T-cell (primary cell): ENCODE data around the gene MAP3K13. TPM values are rescaled to one million over a fixed set of nuclear protein-coding genes. Genes with fewer than 3 reads are reported as not detected.
"Not testable (repeated sequence)": the region's sequence is repeated elsewhere in the genome, so short reads cannot be mapped to it uniquely, and the experiment has no call there.

Source experiments
- ATAC-seq, 4 experiments: fragments of 200-7000 bp in 3 of 4; fragments of 150-1000 bp in 1 of 4; cut with Tn5 transposase; replicated peaks in 1 of 4; 1 replicate in 3 of 4; 2 replicates in 1 of 4; pipeline ENCODE4 v1.10.0; 2021; ENCODE audit warnings: moderate library complexity in 3 of 4, mild to moderate bottlenecking in 2 of 4, moderate number of reproducible peaks in 1 of 4
- CTCF ChIA-PET, 2 donors: fragments of 300-600 bp; sonication (Branson Sonifier 250); formaldehyde crosslinking; loops; one replicate each; lab custom pipeline; 2022; ENCODE audit warnings: antibody characterized with exemption in 2 of 2; lab: Charles Lee
- POLR2A ChIA-PET, 2 donors: fragments of 300-600 bp; sonication (Branson Sonifier 250); formaldehyde crosslinking; loops; one replicate each; lab custom pipeline; 2022; ENCODE audit warnings: antibody characterized with exemption in 2 of 2; lab: Charles Lee
- DNase-seq, 35 experiments: peaks; one replicate each; pipeline versions ENCODE4 v3.0.0 to v3.0.0-alpha.2; 2013 to 2023
- H3K27ac ChIP-seq: one replicate; pipeline ENCODE4 v1.5.1; 2013; ENCODE audit warnings: low read length
- H3K27me3 ChIP-seq, 2 experiments: replicated peaks in 1 of 2; 1 replicate in 1 of 2; 2 replicates in 1 of 2; pipeline versions ENCODE4 v1.6.1 to v1.7.0; 2013; ENCODE audit warnings: low read length in 1 of 2, mixed read lengths in 1 of 2; ENCODE audit not compliant: control insufficient read depth in 2 of 2, insufficient read depth in 2 of 2; ENCODE audit errors: extremely low read depth in 1 of 2
- H3K36me3 ChIP-seq, 2 donors: 1 replicate in 1 of 2; 2 replicates in 1 of 2; pipeline versions ENCODE4 v1.6.1 to v1.7.0; 2013; ENCODE audit warnings: low read length in 1 of 2; ENCODE audit not compliant: control insufficient read depth in 2 of 2, insufficient read depth in 1 of 2; ENCODE audit errors: extremely low read depth in 1 of 2
- H3K4me1 ChIP-seq, 2 experiments: 1 replicate in 1 of 2; 2 replicates in 1 of 2; pipeline versions ENCODE4 v1.6.1 to v1.7.0; 2013; ENCODE audit warnings: low read length in 2 of 2, mixed read lengths in 1 of 2; ENCODE audit not compliant: insufficient read depth in 2 of 2, control insufficient read depth in 1 of 2; ENCODE audit errors: extremely low read depth in 1 of 2
- H3K4me3 ChIP-seq, 2 donors: 1 replicate in 1 of 2; 2 replicates in 1 of 2; pipeline versions ENCODE4 v1.5.1 to v1.7.0; 2013; ENCODE audit warnings: mild to moderate bottlenecking in 2 of 2, low read length in 1 of 2, moderate library complexity in 1 of 2; ENCODE audit not compliant: control insufficient read depth in 1 of 2; ENCODE audit errors: extremely low read depth in 1 of 2
- H3K9me3 ChIP-seq: 2 replicates; pipeline ENCODE4 v1.7.0; 2013
- H3K27ac Mint-ChIP-seq, 2 donors: one replicate each; pipeline ENCODE4 v1.8.0; 2020 to 2021; ENCODE audit warnings: mild to moderate bottlenecking in 2 of 2, mixed read lengths in 2 of 2
- H3K27me3 Mint-ChIP-seq, 2 donors: one replicate each; pipeline ENCODE4 v1.8.0; 2021 to 2022; ENCODE audit warnings: mixed read lengths in 2 of 2
- H3K36me3 Mint-ChIP-seq: one replicate; pipeline ENCODE4 v1.8.0; 2021; ENCODE audit warnings: mixed read lengths
- H3K4me1 Mint-ChIP-seq, 3 donors: one replicate each; pipeline ENCODE4 v1.8.0; 2020 to 2022; ENCODE audit warnings: mixed read lengths in 3 of 3, mild to moderate bottlenecking in 1 of 3
- H3K4me3 Mint-ChIP-seq, 3 donors: one replicate each; pipeline ENCODE4 v1.8.0; 2020 to 2022; ENCODE audit warnings: mild to moderate bottlenecking in 3 of 3, mixed read lengths in 3 of 3, moderate library complexity in 3 of 3
- H3K9me3 Mint-ChIP-seq, 3 donors: one replicate each; pipeline ENCODE4 v1.8.0; 2020 to 2022; ENCODE audit warnings: mixed read lengths in 3 of 3
- WGBS: methylation state at CpG from one replicate; pipeline ENCODE4 v1.1.5; 2013; ENCODE audit warnings: missing lambda C conversion rate; ENCODE audit not compliant: insufficient coverage; 5-methylcytosine and 5-hydroxymethylcytosine counted together
- total RNA-seq, 35 experiments: library from RNA in 6 of 35; stranded (reverse) in 6 of 35; fragments of 120-200 nt in 1 of 35; gene quantifications; one replicate each; pipeline versions ENCODE4 v1.2.1 to v1.2.4 and lab custom pipeline; 2013 to 2026

The MAP3K13 gene
- total RNA-seq, 5 donors from 2014 or later (not counting 1 experiment from before 2014, with no cell fraction given): 6.4 to 9.2 (median 7.7) TPM

DNA sequence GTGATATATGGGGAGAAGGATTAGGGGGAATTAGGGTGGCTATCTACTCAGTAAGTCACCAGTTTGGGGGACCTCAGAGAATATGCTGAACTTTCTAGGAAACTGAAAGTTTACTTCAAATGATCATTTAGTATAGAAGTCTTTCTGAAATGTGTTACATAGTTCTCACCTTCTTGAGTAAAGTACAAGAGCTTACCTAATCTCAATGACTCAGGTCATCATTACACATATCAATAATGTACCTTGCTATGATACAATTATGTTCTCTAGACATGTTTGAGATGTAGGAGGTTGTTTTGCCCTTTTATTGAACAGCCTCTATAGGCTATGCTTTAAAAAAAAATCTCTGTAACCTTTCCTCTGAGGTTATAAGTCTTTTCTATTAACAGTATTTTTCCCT, 85.2 kb downstream of the MAP3K13 start:
- ATAC-seq: no peak
- H3K27ac ChIP-seq: no peak overlapping the region
- H3K36me3 ChIP-seq: no peaks in the 10 kb centered on the region
- H3K4me3 ChIP-seq: no peak overlapping the region
- no peaks in the 10 kb centered on the region for H3K4me1 ChIP-seq
- Mint-ChIP-seq H3K27me3 (no peaks in the 10 kb centered on the region), H3K27ac (no peak overlapping the region), H3K9me3 (no peaks in the 10 kb centered on the region), H3K4me1 (no peaks in the 10 kb centered on the region), H3K36me3 (no peaks in the 10 kb centered on the region), H3K4me3 (no peak overlapping the region)
- CTCF ChIA-PET: no interaction called here
- DNase-seq: no peak
- no peaks in the 10 kb centered on the region for H3K9me3 ChIP-seq
- POLR2A ChIA-PET: no interaction called here
- no peaks in the 10 kb centered on the region for H3K27me3 ChIP-seq

DNA sequence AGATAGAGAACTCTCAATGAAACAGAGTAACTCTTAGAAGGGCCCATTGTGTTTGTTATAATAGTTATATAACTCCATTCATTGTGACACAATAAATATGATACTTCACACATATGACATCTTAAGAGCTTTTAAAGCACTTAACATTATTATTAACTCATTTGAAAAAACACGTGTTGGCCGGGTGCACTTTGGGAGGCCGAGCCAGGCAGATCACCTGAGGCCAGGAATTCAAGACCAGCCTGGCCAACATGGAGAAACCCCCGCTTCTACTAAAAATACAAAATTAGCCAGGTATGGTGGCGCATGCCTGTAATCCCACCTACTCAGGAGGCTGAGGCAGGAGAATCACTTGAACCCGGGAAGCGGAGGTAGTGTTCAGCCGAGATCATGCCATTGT, 88.5 kb downstream of the MAP3K13 start:
- 97% methylated on average over 5 of the region's 8 CpGs for WGBS

DNA sequence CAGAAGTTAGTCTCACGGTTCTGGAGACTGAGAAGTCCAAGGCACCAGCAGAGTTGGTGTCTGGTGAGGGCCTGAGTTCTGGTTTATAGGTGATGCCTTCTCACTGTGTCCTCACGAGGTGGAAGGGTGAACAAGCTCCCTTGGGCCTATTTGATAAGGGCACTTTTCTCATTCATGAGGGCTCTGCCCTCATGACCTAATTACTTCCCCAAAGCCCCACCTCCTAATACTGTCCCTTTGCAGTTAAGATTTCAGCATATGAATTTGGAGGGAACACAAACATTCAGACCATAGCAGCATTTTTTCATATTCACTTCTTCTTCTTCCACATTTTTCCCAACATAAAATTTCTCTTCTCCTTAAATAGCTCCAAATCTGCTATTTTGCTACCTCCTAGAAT, 94.4 kb downstream of the MAP3K13 start:
- H3K4me1 Mint-ChIP-seq: no peaks in the 10 kb centered on the region
- WGBS: no CpG with 5 or more reads among the region's 2 CpGs
- H3K27ac Mint-ChIP-seq: no peak overlapping the region
- no peaks in the 10 kb centered on the region for H3K27me3 Mint-ChIP-seq
- H3K36me3 Mint-ChIP-seq: no peaks in the 10 kb centered on the region
- no peak for ATAC-seq
- Histone ChIP-seq H3K27ac (no peak overlapping the region), H3K9me3 (no peaks in the 10 kb centered on the region), H3K4me1 (no peaks in the 10 kb centered on the region), H3K4me3 (no peak overlapping the region), H3K27me3 (no peaks in the 10 kb centered on the region), H3K36me3 (no peaks in the 10 kb centered on the region)
- no peak for DNase-seq
- ChIA-PET POLR2A (interaction anchor here in 1 of 2 donors (0.6 kb wide), 1 partner anchor 71 kb away, joined by 4 read pairs; no protein-coding TSS in a partner anchor), CTCF (interaction anchor here in 1 of 2 donors (0.6 kb wide), 2 partner anchors 20 to 53 kb away, joined by 3 read pairs; no protein-coding TSS in a partner anchor)
- no peaks in the 10 kb centered on the region for H3K9me3 Mint-ChIP-seq
- no peak overlapping the region for H3K4me3 Mint-ChIP-seq

More for the DNA sequence above, 88.5 kb downstream of the MAP3K13 start:
- H3K36me3 ChIP-seq, H3K4me1 ChIP-seq, H3K36me3 Mint-ChIP-seq, H3K27me3 ChIP-seq, POLR2A ChIA-PET, H3K27ac Mint-ChIP-seq, H3K4me3 Mint-ChIP-seq, H3K4me1 Mint-ChIP-seq, H3K27me3 Mint-ChIP-seq, H3K27ac ChIP-seq, DNase-seq, H3K4me3 ChIP-seq, ATAC-seq, H3K9me3 ChIP-seq, H3K9me3 Mint-ChIP-seq: not testable (repeated sequence)
- CTCF ChIA-PET: interaction anchor here in 1 of 2 donors (0.7 kb wide), 1 partner anchor 18 kb away, joined by 3 read pairs; no protein-coding TSS in a partner anchor

DNA sequence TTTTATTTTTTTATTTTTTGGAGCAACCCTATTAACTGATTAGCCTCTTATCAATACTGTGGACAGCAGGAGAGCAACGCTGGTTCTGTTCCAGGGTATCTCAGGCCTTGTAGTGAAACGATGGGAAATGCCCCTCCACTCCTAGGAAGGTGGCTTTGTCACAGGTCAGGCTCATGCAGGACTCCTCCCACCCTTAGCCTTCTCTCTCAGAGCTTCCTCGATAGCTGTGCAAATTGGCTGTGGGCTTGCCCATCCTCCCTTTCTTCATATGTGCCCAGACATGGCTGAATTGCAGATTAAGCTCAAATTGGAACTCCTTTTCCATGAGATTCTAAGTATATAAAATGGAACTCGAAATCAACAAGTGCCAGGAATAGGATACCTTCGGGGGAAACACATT, 97.4 kb downstream of the MAP3K13 start:
- H3K27me3 ChIP-seq: no peaks in the 10 kb centered on the region
- H3K4me1 Mint-ChIP-seq: no peaks in the 10 kb centered on the region
- CTCF ChIA-PET: no interaction called here
- no peak for ATAC-seq
- no peaks in the 10 kb centered on the region for H3K9me3 Mint-ChIP-seq
- no peaks in the 10 kb centered on the region for H3K9me3 ChIP-seq
- 33% methylated on average over 1 of the region's 5 CpGs for WGBS
- no peak overlapping the region for H3K4me3 Mint-ChIP-seq
- DNase-seq: no peak
- POLR2A ChIA-PET: no interaction called here
- H3K27me3 Mint-ChIP-seq: no peaks in the 10 kb centered on the region
- no peak overlapping the region for H3K27ac Mint-ChIP-seq
- no peak overlapping the region for H3K27ac ChIP-seq
- H3K4me1 ChIP-seq: no peaks in the 10 kb centered on the region
- H3K4me3 ChIP-seq: no peak overlapping the region
- H3K36me3 Mint-ChIP-seq: peaks cover 5% of the 10 kb centered on the region
- no peaks in the 10 kb centered on the region for H3K36me3 ChIP-seq

DNA sequence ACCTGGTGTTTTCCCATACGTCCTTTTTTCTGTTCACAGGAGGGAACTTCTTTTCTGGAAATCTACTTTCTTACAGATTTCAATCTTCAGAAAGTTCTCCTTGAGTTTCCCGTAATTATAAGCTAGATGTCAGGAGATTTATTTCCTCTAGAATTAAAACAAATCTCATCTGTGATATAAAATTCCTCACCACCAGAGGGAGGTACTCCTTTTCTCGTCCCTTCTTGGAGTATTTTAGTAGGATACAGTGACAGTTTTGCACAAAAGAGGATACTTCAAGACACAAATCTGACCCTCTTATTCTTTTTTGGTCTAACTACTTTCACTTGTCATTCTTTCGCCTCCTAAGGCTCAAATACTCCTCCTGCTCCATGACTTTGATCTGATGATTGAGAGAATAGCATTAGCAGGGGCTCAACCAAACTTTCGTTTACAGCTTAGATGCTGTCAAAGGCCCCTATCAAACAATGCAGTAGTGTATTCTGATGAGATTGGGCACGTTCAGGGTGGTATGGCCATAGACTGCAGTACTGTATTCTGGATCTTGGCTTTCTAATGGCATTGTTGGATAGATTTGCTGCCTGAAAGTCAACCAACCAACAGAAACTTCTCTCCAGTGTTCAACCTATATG, 97.9 kb downstream of the MAP3K13 start:
- Mint-ChIP-seq H3K4me3 (no peak overlapping the region), H3K9me3 (no peaks in the 10 kb centered on the region), H3K36me3 (peaks cover 9% of the 10 kb centered on the region), H3K27me3 (no peaks in the 10 kb centered on the region), H3K27ac (no peak overlapping the region), H3K4me1 (no peaks in the 10 kb centered on the region)
- ChIA-PET CTCF (no interaction called here), POLR2A (no interaction called here)
- no peak overlapping the region for H3K4me3 ChIP-seq
- H3K9me3 ChIP-seq: no peaks in the 10 kb centered on the region
- H3K27me3 ChIP-seq: no peaks in the 10 kb centered on the region
- H3K36me3 ChIP-seq: no peaks in the 10 kb centered on the region
- WGBS: 80% methylated on average over 1 of the region's 6 CpGs
- no peak overlapping the region for H3K27ac ChIP-seq
- DNase-seq: no peak
- no peaks in the 10 kb centered on the region for H3K4me1 ChIP-seq
- ATAC-seq: no peak

DNA sequence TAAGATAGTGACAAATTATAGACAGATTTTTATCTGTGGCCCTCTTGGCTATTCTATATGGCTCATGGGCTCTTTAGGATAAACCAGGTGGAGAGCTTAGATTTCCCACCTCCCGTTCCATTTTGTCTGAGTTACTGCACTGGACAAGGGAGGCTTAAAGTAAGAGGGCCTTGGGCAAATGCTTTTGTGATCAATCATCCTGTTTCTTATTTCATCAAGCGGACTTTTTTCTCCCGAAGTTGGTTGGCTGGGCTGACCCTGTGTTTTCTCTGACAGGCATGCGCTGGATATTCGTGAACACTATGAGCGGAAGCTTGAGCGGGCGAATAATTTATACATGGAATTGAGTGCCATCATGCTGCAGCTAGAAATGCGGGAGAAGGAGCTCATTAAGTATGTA, 102.5 kb downstream of the MAP3K13 start:
- no peaks in the 10 kb centered on the region for H3K9me3 ChIP-seq
- H3K27me3 ChIP-seq: no peaks in the 10 kb centered on the region
- no peak overlapping the region for H3K4me3 ChIP-seq
- no peaks in the 10 kb centered on the region for H3K27me3 Mint-ChIP-seq
- H3K4me1 Mint-ChIP-seq: no peaks in the 10 kb centered on the region
- H3K4me1 ChIP-seq: no peaks in the 10 kb centered on the region
- 97% methylated on average over 3 of the region's 9 CpGs for WGBS
- POLR2A ChIA-PET: no interaction called here
- H3K9me3 Mint-ChIP-seq: no peaks in the 10 kb centered on the region
- H3K27ac ChIP-seq: no peak overlapping the region
- H3K27ac Mint-ChIP-seq: no peak overlapping the region
- H3K36me3 Mint-ChIP-seq: peaks cover 15% of the 10 kb centered on the region
- DNase-seq (no peak), ATAC-seq (no peak)
- no peak overlapping the region for H3K4me3 Mint-ChIP-seq
- H3K36me3 ChIP-seq: no peaks in the 10 kb centered on the region
- CTCF ChIA-PET: no interaction called here
